Measurements from ENCODE around the gene SVOP.
"Not testable (repeated sequence)": the region's sequence is repeated elsewhere in the genome, so short reads cannot be mapped to it uniquely, and the experiment has no call there.

The SVOP gene

DNA sequence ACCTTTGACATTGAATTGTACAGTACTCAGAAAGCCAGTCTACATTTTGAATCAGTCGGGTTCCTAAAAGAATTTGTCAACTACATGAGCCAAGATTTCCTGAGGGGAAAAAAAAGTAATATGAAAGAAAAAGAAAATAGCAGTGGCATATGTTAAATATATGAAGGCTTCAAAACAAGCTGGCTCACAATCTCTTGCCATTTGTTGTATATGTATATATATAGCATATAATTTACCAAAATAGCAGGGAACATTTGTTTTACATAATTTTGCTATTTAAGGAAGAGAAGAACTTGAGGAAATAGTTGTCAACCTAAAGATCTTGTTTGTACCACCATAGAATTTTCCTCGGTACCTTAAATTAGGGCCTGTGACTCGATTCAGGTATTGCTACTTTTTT, 16.9 kb downstream of the SVOP start:
- no peak overlapping the region for H3K27ac Mint-ChIP-seq
- H3K36me3 Mint-ChIP-seq = no peaks in the 10 kb centered on the region
- no peak overlapping the region for H3K4me3 Mint-ChIP-seq
- no peaks in the 10 kb centered on the region for H3K9me3 Mint-ChIP-seq (ENCODE audit: low read depth)
- H3K27me3 Mint-ChIP-seq = peaks cover 9% of the 10 kb centered on the region
- H3K4me1 Mint-ChIP-seq (ENCODE audit: low read depth) = no peaks in the 10 kb centered on the region

DNA sequence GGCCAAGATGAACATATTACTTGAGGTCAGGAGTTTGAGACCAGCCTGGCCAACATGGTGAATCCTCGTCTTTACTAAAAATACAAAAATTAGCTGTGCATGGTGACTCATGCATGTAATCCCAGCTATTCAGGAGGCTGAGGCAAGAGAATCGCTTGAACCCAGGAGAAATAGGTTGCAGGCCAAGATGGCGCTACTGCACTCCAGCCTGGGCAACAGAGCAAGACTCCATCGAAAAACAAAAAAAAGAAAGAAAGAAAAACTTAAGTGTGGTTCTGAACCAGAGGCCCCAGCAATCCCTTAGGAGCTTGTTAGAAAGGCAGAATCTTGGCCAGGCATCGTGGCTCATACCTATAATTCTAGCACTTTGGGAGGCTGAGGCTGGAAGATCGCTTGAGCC, 24.5 kb downstream of the SVOP start:
- Mint-ChIP-seq H3K27me3 (peaks cover 8% of the 10 kb centered on the region), H3K9me3 (ENCODE audit: low read depth) (no peaks in the 10 kb centered on the region), H3K4me3 (no peak overlapping the region), H3K27ac (no peak overlapping the region), H3K4me1 (ENCODE audit: low read depth) (peaks cover 1% of the 10 kb centered on the region), H3K36me3 (peaks cover 2% of the 10 kb centered on the region)

DNA sequence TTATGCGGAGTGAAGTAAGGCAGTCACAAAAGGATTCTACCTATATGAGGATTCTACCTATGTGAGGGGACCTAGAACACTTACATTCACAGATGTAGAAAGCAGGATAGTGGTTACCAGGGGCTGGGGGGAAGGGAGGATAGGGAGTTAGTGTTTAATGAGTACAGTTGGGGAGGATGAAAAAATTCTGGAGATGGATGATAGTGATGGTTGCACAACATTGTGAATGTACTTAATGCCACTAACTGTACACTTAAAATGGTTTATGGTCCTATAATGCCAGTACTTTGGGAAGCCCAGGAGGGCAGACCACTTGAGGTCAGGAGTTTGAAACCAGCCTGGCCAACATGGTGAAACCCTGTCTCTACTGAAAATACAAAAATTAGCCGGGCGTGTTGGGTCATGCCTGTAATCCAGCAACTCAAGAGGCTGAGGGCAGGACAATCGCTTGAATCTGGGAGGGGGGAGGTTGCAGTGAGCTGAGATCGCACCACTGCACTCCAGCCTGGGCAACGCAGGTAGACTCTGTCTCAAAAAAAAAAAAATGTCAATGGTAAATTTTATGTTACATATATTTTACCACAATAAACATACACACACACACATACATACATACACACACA, 25.4 kb downstream of the SVOP start:
- H3K27me3 Mint-ChIP-seq = peaks cover 9% of the 10 kb centered on the region
- H3K27ac Mint-ChIP-seq = no peak overlapping the region

DNA sequence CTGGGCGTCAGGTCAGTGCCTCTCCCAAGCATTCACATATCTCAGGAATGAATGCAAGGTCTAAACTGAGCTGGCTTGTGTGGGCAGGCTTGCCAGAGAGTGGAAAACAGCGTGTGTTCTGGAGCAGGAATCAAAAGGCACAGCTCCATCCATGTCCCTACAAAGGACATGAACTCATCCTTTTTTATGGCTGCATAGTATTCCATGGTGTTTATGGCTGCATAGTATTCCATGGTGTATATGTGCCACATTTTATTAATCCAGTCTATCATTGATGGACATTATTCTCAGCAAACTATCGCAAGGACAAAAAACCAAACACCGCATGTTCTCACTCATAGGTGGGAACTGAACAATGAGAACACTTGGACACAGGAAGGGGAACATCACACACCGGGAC, 30.8 kb downstream of the SVOP start:
- H3K4me1 Mint-ChIP-seq (ENCODE audit: low read depth); H3K4me3 Mint-ChIP-seq; H3K27ac Mint-ChIP-seq; H3K36me3 Mint-ChIP-seq; H3K9me3 Mint-ChIP-seq (ENCODE audit: low read depth): not testable (repeated sequence)
- peaks cover 13% of the 10 kb centered on the region for H3K27me3 Mint-ChIP-seq

More for the DNA sequence above, 25.4 kb downstream of the SVOP start:
- H3K36me3 Mint-ChIP-seq = peaks cover 2% of the 10 kb centered on the region
- H3K4me3 Mint-ChIP-seq = no peak overlapping the region
- no peaks in the 10 kb centered on the region for H3K9me3 Mint-ChIP-seq (ENCODE audit: low read depth)
- peaks cover 1% of the 10 kb centered on the region for H3K4me1 Mint-ChIP-seq (ENCODE audit: low read depth)

DNA sequence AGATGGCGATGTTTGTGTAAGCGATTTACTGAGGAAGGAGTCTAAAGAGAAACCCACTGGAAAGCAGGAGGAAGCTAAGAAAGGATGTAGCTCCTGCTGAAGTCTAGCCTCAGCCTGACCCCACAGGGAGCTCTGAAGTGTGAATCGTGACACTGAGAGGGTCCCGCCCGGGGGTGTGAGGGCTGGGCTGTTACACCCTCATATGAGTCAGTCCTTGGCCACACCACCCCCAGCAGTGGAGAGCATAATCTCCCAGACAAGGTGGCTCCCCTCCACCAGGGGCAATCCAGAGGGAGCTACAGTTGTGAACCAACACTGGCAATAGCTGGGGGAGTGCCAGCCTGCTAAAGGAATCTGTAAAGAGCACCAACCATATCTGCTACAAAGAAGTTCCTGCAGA, 31.5 kb downstream of the SVOP start:
- Mint-ChIP-seq H3K36me3 (no peaks in the 10 kb centered on the region), H3K4me3 (no peak overlapping the region), H3K9me3 (ENCODE audit: low read depth) (no peaks in the 10 kb centered on the region), H3K27me3 (peaks cover 10% of the 10 kb centered on the region), H3K4me1 (ENCODE audit: low read depth) (no peaks in the 10 kb centered on the region), H3K27ac (no peak overlapping the region)

DNA sequence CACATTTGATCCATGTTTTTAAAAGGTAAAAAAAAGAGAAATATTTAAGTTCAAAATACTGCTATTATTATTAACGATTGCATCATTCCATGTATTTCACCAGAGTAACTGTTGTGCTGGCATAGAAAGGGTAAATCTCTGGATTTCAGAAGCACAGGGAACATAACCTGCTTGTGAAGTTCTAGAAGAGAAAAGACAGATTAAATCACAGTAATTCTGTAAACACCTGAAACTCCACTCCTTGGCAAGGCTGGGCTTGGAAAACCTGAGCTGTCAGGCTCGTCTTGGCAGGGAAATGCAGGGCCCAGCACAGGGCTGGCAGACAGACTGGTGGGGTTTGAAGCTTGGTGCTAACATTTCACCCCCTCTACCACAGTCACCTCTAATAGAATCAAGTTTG, 35.1 kb downstream of the SVOP start:
- Mint-ChIP-seq H3K27me3 (peaks cover 3% of the 10 kb centered on the region), H3K27ac (no peak overlapping the region), H3K4me1 (ENCODE audit: low read depth) (no peaks in the 10 kb centered on the region), H3K36me3 (no peaks in the 10 kb centered on the region), H3K9me3 (ENCODE audit: low read depth) (no peaks in the 10 kb centered on the region), H3K4me3 (no peak overlapping the region)

DNA sequence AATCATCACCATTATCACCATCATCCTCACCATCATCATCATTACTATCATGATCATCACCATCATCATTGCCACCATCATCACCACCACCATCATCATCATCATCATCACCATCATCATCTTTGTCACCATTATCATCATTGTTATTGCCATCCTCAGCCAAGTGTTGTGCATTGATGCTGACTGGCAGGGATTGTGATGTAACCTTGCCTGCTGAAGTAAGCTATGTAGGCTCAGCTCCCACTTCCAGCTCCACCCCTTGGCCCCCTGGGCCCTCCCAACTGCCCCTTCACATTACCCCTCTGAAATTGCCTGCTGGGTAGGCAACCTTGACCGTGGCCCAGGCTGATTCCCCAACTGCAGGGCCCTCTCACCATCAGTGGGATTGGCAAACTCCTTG, 37.6 kb downstream of the SVOP start:
- no peaks in the 10 kb centered on the region for H3K4me1 Mint-ChIP-seq (ENCODE audit: low read depth)
- peaks cover 2% of the 10 kb centered on the region for H3K27me3 Mint-ChIP-seq
- no peak overlapping the region for H3K4me3 Mint-ChIP-seq
- H3K36me3 Mint-ChIP-seq = no peaks in the 10 kb centered on the region
- no peaks in the 10 kb centered on the region for H3K9me3 Mint-ChIP-seq (ENCODE audit: low read depth)
- H3K27ac Mint-ChIP-seq = no peak overlapping the region

DNA sequence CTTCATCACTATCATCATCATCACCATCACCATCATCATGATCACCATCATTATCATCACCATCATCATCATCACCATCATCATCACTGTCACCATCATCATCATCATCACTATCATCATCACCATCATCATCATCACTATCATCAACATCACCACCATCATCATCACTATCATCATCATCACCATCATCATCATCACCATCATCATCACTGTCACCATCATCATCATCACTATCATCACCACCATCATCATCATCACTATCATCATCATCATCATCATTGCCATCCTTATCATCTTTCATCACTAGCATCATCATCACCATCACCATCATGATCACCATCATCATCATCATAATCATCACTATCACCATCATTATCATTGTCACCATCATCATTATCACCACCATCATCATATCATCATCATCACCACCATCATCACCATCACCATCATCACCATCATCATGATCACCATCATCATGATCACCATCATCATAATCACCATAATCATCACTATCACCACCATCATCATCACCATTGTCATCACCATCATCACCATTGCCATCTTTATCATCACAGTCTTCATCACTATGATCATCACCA, 38.1 kb downstream of the SVOP start:
- H3K4me3 Mint-ChIP-seq = no peak overlapping the region
- H3K36me3 Mint-ChIP-seq = no peaks in the 10 kb centered on the region
- H3K27ac Mint-ChIP-seq = no peak overlapping the region
- peaks cover 5% of the 10 kb centered on the region for H3K27me3 Mint-ChIP-seq
- no peaks in the 10 kb centered on the region for H3K4me1 Mint-ChIP-seq (ENCODE audit: low read depth)
- H3K9me3 Mint-ChIP-seq (ENCODE audit: low read depth) = no peaks in the 10 kb centered on the region

DNA sequence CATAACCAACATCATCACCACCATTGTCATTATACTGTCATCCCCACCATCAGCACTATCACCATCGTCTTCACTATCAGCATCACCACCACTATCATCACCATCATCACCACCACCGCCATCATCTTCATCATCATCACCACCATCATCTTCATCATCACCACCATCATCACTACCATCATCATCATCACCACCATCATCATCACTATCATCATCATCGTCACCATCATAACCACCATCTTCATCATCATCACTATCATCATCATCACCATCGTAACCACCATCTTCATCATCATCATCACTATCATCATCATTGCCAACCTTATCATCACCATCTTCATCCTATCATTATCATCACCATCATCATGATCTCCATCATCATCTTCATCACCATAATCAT, 39.0 kb downstream of the SVOP start:
- Mint-ChIP-seq H3K9me3 (ENCODE audit: low read depth) (no peaks in the 10 kb centered on the region), H3K4me3 (no peak overlapping the region), H3K27ac (no peak overlapping the region), H3K36me3 (no peaks in the 10 kb centered on the region), H3K27me3 (peaks cover 3% of the 10 kb centered on the region), H3K4me1 (ENCODE audit: low read depth) (no peaks in the 10 kb centered on the region)

DNA sequence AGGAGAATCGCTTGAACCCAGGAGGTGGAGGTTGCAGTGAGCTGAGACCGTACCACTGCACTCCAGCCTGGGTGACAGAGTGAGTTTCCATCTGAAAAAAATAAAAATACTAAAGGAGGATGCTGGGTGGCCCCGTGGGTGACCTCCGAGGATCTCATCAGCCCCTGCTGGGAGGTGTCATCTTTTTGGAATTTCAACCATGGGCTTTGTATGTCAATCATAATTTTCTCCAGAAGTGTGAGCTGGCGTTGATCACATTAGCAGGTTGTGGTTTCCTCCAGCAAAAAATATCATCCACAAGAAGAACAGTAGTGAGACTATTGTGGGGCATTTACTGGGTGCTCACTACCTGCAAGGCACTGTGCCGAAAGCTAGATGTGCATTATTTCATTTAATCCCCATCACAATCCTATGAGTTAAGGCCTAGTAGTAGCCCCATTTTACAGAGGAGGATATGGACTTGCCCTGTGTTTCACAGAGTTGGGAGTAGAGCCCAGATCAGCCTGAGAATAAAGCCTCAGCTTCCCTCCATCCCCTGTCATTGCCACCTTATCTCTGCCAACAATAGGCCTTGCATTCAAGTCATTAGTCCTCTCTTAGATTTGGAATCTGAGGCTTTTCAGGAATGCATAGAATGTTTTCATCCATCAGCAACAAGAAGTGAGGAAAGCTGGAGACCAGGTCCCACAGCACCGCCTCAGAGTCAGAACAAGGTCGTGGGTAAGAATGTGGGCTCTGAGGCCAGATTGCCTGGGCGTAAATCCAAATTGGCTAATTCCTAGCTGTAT, 39.8 kb downstream of the SVOP start:
- H3K4me1 Mint-ChIP-seq (ENCODE audit: low read depth) = no peaks in the 10 kb centered on the region
- no peak overlapping the region for H3K4me3 Mint-ChIP-seq
- H3K36me3 Mint-ChIP-seq = no peaks in the 10 kb centered on the region
- no peaks in the 10 kb centered on the region for H3K9me3 Mint-ChIP-seq (ENCODE audit: low read depth)
- peaks cover 3% of the 10 kb centered on the region for H3K27me3 Mint-ChIP-seq
- H3K27ac Mint-ChIP-seq = no peak overlapping the region

DNA sequence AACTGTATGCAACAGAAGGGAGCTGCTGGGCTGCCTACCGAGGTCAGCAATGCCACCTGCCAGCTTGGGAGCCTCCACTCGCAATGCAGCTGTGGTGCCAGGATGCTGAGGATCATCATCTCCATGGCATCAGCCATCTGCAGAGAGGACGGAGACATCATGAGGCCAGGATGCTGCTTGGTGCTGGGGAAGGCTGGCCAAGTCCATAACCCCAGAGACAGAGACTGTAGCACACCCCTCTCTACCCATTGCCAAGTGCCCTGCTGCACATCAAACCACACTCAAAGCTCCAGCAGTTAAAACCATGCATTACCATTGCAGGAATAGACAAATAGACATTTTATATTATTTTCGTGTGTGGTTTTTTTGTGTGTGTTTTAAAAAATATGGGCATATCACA, 43.5 kb downstream of the SVOP start:
- no peaks in the 10 kb centered on the region for H3K9me3 Mint-ChIP-seq (ENCODE audit: low read depth)
- H3K36me3 Mint-ChIP-seq = no peaks in the 10 kb centered on the region
- H3K27me3 Mint-ChIP-seq = peaks cover 3% of the 10 kb centered on the region
- no peak overlapping the region for H3K4me3 Mint-ChIP-seq
- no peaks in the 10 kb centered on the region for H3K4me1 Mint-ChIP-seq (ENCODE audit: low read depth)
- no peak overlapping the region for H3K27ac Mint-ChIP-seq

DNA sequence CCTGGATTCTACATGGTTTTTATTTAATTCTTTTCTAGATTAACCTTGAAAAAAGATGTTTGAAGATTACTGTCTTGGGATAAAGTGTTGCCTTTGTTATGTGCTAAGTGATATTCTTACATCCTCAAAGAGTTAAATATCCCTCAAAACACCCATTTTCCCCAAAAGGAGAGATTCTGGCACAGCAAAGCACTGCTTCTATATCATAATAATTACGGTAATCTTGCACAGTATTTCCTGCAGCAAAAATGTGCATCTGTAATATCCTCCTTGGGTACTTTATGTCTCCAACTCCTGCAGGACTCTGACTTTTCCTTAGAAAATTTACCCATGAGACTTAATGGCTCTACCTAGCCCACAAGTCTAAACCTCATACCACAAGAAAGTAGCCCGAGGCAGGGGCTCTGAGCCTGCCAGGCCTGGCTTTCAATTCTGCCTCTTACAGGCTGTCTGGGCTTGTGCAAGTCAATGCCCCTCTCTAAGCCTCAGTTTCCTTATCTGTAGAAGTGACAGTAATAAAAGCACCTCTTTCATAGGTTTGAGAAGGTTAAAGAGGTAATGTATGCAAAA, 45.8 kb downstream of the SVOP start:
- Mint-ChIP-seq H3K36me3 (no peaks in the 10 kb centered on the region), H3K4me1 (ENCODE audit: low read depth) (no peaks in the 10 kb centered on the region), H3K27ac (no peak overlapping the region), H3K9me3 (ENCODE audit: low read depth) (no peaks in the 10 kb centered on the region), H3K27me3 (peaks cover 6% of the 10 kb centered on the region), H3K4me3 (no peak overlapping the region)

DNA sequence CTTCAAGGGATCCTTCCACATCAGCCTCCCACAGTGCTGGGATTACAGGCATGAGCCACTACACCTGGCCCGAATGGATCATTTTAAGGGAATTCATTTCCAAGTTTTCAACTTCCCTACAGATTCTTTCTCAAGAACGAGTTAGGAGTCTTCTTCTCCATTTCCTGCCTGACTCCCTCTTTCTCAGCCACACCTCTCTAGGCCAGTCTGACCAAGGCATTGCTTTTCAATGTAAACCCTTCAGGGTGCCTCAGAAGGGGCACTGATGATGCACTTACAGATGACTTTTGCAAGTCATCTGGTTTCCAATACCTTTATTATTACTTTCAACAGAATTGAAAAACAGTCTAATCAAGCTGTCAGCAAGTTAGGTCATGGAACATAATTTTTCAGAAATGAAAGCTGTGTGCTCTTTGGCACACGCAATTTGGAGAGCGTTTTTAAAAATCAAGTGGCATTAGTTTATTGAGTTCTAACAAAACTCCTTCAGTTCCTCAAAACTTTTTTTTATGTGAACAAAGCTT, 47.2 kb downstream of the SVOP start:
- Mint-ChIP-seq H3K27ac (no peak overlapping the region), H3K4me3 (no peak overlapping the region), H3K27me3 (peaks cover 8% of the 10 kb centered on the region), H3K4me1 (ENCODE audit: low read depth) (no peaks in the 10 kb centered on the region), H3K36me3 (no peaks in the 10 kb centered on the region), H3K9me3 (ENCODE audit: low read depth) (no peaks in the 10 kb centered on the region)

DNA sequence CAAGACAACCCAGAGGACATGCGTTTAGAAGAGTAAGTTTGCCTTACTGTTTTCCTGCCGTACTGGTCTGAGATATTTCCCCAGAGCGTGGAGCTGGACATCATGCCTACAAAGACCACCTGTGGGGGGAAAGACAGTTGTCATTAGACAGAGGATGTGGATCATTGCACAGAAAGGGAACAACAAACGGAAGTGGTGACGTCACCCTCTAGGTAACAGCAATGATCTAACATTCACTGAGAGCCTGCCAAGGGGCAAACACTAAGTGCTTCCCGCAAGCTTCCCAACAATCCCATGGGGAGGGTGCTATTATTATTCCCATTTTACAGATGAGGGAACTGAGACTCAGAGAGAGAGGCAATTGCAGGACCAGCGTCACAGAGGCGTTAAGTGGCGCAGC, 48.5 kb downstream of the SVOP start:
- Mint-ChIP-seq H3K9me3 (ENCODE audit: low read depth) (no peaks in the 10 kb centered on the region), H3K36me3 (no peaks in the 10 kb centered on the region), H3K4me3 (no peak overlapping the region), H3K27ac (no peak overlapping the region), H3K27me3 (peaks cover 8% of the 10 kb centered on the region), H3K4me1 (ENCODE audit: low read depth) (no peaks in the 10 kb centered on the region)

DNA sequence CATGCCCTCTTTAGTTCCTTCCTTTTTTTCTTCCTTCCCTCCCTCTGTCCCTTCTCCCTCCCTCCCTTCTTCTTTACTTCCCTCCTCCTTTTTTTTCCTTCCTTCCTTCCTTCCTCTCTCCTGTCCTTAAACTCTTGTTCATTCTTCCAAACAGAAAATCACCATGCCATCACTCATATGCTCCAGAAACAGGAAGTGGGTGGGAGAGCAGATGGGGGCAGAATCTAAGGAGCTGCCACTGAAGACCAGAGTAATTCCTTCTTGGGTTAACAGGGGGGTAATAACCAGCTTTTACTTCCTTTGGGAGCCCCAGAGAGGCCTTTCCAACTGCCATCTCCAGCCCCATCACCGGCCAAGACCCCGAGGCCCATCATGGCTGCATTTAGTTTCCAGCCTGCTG, 51.2 kb downstream of the SVOP start:
- Mint-ChIP-seq H3K27ac (no peak overlapping the region), H3K27me3 (peaks cover 14% of the 10 kb centered on the region)

More for the DNA sequence above, 51.2 kb downstream of the SVOP start:
- H3K36me3 Mint-ChIP-seq = no peaks in the 10 kb centered on the region
- H3K9me3 Mint-ChIP-seq (ENCODE audit: low read depth) = no peaks in the 10 kb centered on the region
- no peak overlapping the region for H3K4me3 Mint-ChIP-seq
- no peaks in the 10 kb centered on the region for H3K4me1 Mint-ChIP-seq (ENCODE audit: low read depth)

Measured in activated naive CD8-positive, alpha-beta T cell (primary cell).